SK-N-MC (cell line): ENCODE results near the gene ZNF428.

ENCODE experiments used
- EZH2 ChIP-seq: fragments of 200-600 bp; sonication (generic); IDR thresholded peaks from one replicate; pipeline ENCODE4 v1.6.1; 2017; ENCODE audit warnings: antibody characterized with exemption
- POLR2AphosphoS5 ChIP-seq: IDR thresholded peaks from 2 replicates; pipeline ENCODE4 v1.6.1; 2012; ENCODE audit warnings: mild to moderate bottlenecking, low read depth, low read length, borderline replicate concordance

- TF ChIP-seq EZH2 (no peak), POLR2AphosphoS5 (no peak)
Measured at GRCh38 chr19:43631491-43631890, 12.1 kb upstream of the ZNF428 start.
